Fibroblast of skin of right quadriceps (primary cell): ENCODE results near the gene NEIL1.
"Not testable (repeated sequence)": the region's sequence is repeated elsewhere in the genome, so short reads cannot be mapped to it uniquely, and the experiment has no call there.

Source experiments
- DNase-seq: peaks from one replicate; pipeline ENCODE4 v3.0.0-alpha.2; 2013

The NEIL1 gene

DNA sequence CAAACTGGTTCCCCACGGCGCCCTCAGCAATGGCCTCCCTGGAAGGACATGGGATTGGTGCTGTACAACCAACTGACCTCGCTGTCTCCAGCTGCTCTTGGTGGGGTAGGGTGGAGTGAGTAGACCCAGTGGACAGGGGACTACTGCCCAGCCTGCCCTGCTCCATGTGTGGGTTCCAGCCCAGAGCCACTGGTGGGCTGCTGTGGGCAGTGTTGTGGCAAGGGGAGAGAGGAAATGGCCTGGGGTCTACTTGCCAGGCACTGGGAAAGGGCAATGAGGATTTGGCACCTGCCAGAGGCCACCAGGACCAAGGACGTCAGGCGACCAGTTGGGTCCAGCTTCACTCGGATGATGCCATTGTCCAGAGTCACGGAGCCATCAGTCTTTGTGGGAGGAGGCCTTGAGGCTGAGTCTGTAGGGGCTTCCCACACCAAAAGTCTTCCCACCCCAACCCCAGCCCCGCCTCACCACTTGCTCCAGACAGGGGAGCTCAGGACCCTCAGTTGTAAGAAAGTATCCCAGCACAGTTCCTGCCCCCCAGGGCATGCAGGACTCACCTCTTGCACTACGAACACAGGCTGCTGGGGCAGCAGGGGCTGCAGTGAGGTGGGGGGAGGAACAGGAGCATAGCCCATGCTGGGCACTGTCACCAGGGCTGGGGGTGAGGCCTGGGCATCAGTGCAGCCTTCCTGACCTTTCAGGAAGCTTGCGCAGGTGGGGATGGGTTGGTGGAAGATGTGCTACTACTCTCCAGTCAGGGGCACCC, 12.1 kb downstream of the NEIL1 start:
- no peak for DNase-seq

DNA sequence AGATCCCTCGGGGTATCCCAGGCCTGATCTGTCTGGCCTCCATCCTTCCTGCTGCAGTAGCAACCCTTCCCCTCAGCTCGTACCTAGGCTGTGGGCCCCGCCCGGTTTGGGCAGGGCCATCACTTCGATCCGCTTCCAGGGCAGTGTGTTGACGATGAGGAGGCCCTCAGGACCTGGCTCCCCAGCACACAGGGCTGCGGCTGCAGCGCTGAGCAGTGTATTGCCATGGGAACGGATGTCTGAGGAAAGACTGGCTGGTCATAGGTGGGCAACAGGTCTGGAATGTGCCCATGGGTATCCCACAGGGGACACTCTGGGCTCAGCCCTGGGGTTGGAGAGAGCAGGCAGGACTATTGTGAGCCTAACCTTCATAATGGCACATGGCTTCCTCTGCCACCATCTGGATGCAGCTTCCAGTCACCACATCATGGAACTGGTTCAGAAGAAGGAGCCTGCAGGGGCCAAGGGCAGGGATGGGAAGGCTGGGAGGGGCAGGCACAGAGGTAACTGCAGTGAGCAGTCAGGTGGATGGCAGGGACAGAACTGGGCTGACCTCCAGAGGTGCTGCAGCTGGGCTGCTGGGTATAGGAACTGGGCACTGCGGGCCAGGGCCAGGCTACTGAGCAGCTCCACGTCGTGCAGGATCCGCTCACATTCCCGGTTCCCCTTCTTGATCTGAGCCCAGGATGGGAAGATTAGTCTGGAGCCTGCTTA, 12.9 kb downstream of the NEIL1 start:
- DNase-seq: no peak

GRCh38 chr15:75360391-75360790, 13.6 kb downstream of the NEIL1 start:
- no peak for DNase-seq

GRCh38 chr15:75360856-75361255, 14.0 kb downstream of the NEIL1 start:
- no peak for DNase-seq

GRCh38 chr15:75361361-75361988, 14.6 kb downstream of the NEIL1 start:
- no peak for DNase-seq

DNA sequence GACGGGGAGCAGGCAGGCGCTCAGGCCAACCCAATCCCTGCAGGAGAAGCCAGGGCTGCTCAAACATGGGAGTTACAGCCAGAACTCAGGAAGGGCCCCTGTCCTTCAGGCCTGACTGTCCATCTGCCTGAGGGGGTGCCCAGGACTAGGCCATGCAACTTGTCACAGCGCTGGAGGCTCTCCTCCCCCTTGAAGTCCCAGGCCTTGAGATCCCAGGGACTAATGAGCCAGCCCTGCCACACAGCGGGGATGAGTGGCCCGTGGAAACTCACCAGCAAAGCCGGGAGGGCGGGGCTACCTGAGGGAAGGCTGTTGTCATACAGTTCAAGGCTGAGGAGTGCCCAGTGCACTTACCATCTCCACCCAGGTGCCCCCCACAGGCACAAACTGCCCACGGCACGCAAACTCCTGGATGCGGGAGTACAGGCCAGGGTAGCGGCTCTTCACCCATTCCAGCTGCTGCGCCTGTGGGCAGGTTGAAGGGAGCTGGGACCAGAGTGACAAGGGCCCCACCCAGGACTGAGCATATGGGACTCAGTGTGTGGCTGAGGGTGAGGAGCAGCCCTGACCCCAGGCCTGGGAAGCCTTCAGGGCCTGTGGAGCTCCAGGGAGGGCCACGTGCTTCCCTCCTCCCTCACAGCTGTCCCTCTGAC, 15.3 kb downstream of the NEIL1 start:
- no peak for DNase-seq

- DNase-seq: no peak
Measured at GRCh38 chr15:75362642-75363249, 15.9 kb downstream of the NEIL1 start.

DNA sequence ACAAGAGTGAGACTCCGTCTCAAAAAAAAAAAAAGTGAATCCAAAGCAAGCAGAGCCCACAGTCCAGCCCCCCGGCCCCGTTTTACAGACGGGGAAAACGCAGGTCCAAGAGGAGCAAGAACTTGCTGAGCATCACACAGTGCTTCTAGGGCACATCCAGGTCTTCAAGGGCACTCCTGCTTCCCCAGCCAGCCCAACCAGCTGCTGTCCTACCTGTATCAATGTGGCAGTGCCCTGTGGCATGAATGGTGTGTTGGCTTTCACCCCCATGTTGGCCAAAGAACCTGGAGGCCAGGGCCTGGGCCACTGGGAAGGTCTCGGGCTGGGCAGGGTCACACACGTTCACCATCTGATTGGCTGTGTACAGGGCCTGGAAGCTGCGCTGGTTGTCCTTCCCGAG, 16.9 kb downstream of the NEIL1 start:
- DNase-seq: no peak

- DNase-seq: no peak
Measured at GRCh38 chr15:75364881-75365280, 18.0 kb downstream of the NEIL1 start.

- no peak for DNase-seq
Measured at GRCh38 chr15:75366163-75366562, 19.3 kb downstream of the NEIL1 start.

GRCh38 chr15:75367006-75367405, 20.2 kb downstream of the NEIL1 start:
- no peak for DNase-seq

DNA sequence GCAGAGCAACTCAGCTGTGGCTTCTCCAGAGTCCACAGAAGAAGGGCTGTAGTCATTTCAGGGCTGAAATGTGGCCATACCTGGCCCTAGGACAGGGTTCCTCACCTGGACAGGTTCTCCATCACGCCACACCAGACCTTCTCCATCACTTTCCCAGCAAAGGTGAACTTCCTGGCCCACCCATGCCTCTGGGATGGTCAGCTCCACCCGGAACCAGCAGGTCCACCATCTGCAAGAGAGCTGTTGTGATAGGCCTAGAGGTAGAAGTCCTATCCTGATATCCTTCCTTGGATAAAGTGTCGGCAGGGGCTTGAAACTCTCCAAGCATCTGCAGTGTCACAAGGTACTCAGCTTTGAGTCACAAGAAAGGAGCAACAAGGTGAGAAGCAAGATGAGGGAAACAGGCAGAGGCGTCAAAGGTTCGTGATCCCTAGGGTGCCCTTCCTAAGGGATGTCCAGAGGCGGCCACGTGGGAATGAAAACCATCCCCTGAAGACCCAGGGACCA, 20.6 kb downstream of the NEIL1 start:
- no peak for DNase-seq

DNA sequence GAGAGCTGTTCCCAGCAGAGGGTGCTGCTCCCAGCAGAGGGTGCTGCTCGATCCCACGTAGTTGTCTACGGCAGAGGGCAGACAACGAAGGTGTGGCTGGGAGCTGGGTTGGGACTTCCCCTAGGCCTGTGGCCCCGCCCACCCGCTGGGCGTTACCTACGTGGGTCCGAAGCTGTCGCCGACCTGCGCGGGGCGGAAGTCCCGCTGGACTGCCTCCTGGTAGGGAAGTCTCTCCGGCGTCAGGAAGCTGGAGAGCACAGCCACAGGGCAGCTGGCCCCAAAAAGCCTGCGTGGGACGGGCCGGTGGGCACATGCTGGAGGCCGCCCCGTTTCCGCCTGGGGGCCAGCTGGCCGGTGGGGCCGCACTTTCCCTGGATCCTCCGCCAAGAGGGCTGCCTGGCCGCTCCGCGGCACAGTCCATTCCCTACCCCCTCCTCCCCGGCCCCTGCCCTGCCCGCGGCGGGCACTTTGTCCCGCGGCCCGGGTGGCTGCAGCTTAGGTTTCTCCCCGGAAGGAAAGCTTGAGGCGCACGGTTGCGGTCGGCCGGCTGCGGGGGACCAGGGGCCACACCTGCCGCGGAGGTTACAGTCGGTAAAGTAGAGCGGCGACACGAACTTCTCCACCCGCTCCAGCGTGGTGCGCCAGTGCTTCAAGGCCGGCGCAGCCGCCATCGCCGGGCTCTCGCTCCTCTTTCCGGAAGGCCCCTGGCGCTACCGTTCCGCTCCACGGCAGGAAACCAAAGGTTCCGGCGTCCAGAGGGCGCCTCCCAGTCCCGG, 21.3 kb downstream of the NEIL1 start, which contains the start of gene MAN2C1:
MAN2C1 (minus strand) TSS at position 695 of the 776 bp plus-strand sequence; CDS start at position 671, 24 bp downstream.
- DNase-seq: peak; percentile 93

- DNase-seq: no peak
Measured at GRCh38 chr15:75368689-75369239, 21.9 kb downstream of the NEIL1 start.

DNA sequence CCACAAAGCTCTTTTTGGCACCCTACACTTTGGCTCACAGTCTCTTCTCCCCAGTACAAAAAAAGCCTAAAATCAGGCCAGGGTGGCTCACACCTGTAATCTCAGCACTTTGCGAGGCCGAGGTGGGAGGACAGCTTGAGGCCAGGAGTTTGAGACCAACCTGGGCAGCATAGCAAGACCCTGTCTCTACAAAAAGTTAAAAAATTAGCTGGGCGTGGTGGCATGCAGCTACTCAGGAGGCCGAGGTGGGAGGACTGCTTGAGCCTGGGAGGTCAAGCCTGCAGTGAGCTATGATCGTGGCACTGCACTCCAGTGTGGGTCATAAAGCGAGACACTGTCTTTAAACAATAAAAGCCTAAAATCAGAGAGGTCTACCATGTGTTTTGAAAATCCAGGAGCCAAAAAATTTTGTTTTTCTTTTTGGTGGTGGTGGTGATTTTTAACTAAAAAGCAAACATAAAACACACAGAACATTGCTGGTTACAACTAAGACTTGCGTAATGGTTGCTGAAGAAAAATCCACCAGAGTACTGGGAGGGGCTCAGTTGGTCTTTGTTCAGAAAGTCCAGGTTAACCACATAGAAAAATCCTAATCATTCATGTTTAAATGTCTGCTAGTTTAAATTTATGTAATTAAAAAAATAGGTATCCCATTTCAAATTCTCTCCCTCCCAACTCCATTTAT, 23.2 kb downstream of the NEIL1 start:
- no peak for DNase-seq

GRCh38 chr15:75371486-75371885, 24.6 kb downstream of the NEIL1 start:
- DNase-seq: no peak

DNA sequence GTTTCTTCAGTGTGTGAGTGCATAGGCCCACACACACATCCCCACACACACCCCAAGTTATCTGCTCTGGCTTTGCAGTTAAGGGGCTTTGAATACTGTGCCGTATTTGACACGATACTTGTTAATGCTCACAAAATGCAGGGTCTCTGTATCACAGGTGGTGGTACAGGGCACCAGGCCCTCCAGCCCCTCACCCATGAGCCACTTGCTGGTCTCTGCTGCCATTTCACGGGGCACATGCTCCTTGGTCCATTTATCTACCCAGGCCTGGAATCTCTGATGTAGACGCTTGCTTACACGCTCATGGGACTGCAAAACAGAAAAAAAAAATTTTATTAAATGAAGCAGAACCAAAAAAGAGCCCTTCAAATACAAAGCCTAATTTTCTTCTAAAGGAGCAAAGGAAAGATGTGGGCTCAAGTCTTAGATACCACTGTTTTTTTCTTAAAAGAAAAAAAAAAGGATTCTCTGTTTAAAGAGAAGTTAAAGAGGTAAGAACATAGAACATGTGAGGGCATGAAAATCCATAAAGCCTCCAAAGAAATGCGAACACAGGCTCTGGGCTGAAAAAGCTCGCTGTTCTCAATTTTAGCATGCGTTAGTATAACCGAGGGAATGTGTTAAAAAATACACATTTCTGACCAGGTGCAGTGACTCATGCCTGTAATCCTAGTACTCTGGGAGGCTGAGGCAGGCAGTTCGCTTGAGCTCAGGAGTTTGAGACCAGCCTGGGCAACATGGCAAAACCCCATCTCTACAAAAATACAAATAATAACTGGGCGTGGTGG, 25.3 kb downstream of the NEIL1 start:
- no peak for DNase-seq

DNA sequence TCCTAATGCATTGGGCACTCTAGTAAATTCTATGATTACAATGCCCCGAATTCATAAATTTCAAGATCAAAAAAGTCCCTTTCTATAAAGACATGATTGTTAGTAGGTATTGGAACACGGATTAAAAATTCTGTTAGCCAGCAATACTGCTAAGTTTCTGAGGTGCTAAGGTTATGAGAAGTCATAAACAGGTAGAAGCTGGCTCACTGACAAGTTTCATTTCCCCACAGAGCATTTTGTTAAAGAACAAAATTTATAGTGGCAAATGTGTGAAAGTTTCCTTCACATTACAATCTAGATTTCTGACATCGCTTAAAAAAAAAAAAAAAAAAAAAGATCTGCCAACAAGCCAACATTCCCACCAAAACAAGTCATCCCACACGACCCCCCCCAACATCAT, 33.9 kb downstream of the NEIL1 start:
- no peak for DNase-seq

- DNase-seq: not testable (repeated sequence)
Measured at GRCh38 chr15:75383986-75384385, 37.1 kb downstream of the NEIL1 start.

DNA sequence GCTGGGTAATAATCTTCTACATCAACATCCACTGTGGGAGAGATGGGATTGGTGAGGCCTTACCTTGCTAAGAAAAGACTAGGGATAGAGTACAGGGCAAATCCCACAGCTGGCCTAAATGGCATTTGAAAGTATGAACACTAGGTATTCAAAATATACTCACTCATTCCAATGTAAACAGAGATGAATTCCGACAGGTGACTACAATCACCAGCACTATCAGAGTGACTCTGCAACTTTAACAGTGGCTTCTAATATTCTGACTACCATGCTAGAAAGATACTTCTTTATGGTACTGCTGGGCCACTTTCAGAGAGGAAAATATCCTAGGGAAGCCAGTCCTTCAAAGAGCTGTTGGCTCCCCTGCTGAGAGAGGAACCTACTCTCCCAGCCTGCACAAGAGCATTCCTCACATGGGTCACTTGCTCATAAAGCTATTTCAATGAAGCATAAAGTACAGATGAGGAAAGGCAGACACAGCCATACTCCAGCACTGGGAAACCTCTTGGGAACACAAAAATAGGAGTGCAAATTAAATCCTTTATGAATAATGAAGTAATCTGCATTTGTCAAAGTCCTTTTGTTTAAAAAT, 43.0 kb downstream of the NEIL1 start:
- no peak for DNase-seq
